Measurements from ENCODE around the gene ICAM4. TPM values are rescaled to one million over a fixed set of nuclear protein-coding genes. Genes with fewer than 3 reads are reported as not detected.

The ICAM4 gene
- total and polyA plus RNA-seq, 2 of the 13 experiments (the other 11 are each of a cell fraction or from before 2014, with no cell fraction given) = 2.9 to 4.0 TPM

DNA sequence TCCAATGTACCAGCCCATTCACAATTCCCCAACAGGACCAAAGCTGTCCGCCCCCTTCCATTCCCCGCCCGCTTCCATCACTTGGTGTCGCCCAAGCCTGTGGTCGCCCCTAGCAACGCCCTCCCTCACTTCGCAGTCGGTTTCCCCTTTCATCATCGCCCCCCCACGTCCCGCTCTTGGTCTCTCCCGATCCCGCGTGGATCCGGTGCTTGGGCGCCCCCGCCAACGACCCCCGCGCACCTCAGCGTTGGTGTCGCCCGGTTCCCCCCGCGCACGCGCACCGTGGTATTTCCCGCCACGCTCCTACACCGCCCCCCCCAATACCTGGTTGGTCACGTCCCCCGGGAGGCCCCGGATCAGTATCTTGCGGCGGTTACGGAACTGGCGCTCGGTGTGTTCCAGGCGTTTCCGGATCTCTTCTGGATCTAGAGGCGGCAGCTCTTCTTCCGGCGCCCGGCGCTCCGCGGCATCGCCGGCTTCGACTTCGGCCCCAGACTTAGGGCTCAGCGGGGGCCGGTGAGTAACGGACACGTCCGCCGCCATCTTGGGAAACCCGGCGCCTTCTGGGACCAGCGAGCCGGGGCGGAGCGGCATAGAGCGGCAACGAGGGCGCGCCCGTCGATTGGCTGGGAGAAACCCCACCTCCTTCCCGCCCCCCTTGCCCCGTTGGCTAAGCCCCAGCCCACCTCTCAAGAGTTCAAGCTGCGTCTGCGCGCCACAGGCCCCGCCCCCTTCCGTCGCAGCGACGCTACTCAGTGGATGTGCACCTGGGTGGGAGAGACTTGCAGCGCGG is 46.4 kb downstream of the ICAM4 start, which contains the start of gene RAVER1 (continued):
- TF ChIP-seq POGK (CRISPR knock-in tag; conservative IDR thresholded peaks at IDR 0.05) (peak; percentile 55; the same call in 1 of the 2 replicates), ZNF235 (CRISPR knock-in tag; IDR thresholded peaks at IDR 0.05; ENCODE audit: borderline replicate concordance) (0 out of 2 replicates have a peak, but pooled peaks have one; percentile 35), SRY (CRISPR knock-in tag; IDR thresholded peaks at IDR 0.05) (peak; percentile 36; the same call in 1 of the 2 replicates), TBP (CRISPR knock-in tag; IDR thresholded peaks at IDR 0.05) (0 out of 2 replicates have a peak, but pooled peaks have one; percentile 52), AHDC1 (CRISPR knock-in tag; IDR thresholded peaks at IDR 0.05; ENCODE audit: borderline replicate concordance) (no peak), REXO4 (CRISPR knock-in tag; IDR thresholded peaks at IDR 0.05; ENCODE audit: borderline replicate concordance) (no peak), ZNF788 (CRISPR knock-in tag; IDR thresholded peaks at IDR 0.05; ENCODE audit: borderline replicate concordance) (peak; percentile 79; the same call in 1 of the 2 replicates), HNRNPLL (IDR thresholded peaks at IDR 0.05; ENCODE audit: low read depth, low read length, poor library complexity, severe bottlenecking) (peak; percentile 94), THAP11 (CRISPR knock-in tag; IDR thresholded peaks at IDR 0.05) (peak; percentile 84), KAT7 (CRISPR knock-in tag; IDR thresholded peaks at IDR 0.05; ENCODE audit: borderline replicate concordance) (0 out of 2 replicates have a peak, but pooled peaks have one; percentile 28), ARID5B (CRISPR knock-in tag; IDR thresholded peaks at IDR 0.05) (peak; percentile 6; the same call in 1 of the 2 replicates), NFE2L1 (CRISPR knock-in tag; IDR thresholded peaks at IDR 0.05; ENCODE audit: borderline replicate concordance) (no peak), MAF1 (CRISPR knock-in tag; IDR thresholded peaks at IDR 0.05; ENCODE audit: borderline replicate concordance) (0 out of 2 replicates have a peak, but pooled peaks have one; percentile 77), ATF4 (CRISPR knock-in tag; IDR thresholded peaks at IDR 0.05) (peak in 1 of 2 experiments; percentile 28; a peak in 1 of 4 replicates), JUN (CRISPR knock-in tag; IDR thresholded peaks at IDR 0.05) (peak; percentile 8; the same call in 1 of the 2 replicates)
